Stimulated activated CD8-positive, alpha-beta memory T cell treated with anti-CD3 and anti-CD28 coated beads, Interleukin-4, amount 100 ng/mL, for 1 hour (primary cell): Measurements from ENCODE around the gene MAGOH.
"Not testable (repeated sequence)": the region's sequence is repeated elsewhere in the genome, so short reads cannot be mapped to it uniquely, and the experiment has no call there.

Source experiments
- DNase-seq, 2 donors: peaks; one replicate each; pipeline ENCODE4 v3.0.0-alpha.2; 2020; ENCODE audit warnings: low read depth in 2 of 2, low spot score in 1 of 2

The MAGOH gene

DNA sequence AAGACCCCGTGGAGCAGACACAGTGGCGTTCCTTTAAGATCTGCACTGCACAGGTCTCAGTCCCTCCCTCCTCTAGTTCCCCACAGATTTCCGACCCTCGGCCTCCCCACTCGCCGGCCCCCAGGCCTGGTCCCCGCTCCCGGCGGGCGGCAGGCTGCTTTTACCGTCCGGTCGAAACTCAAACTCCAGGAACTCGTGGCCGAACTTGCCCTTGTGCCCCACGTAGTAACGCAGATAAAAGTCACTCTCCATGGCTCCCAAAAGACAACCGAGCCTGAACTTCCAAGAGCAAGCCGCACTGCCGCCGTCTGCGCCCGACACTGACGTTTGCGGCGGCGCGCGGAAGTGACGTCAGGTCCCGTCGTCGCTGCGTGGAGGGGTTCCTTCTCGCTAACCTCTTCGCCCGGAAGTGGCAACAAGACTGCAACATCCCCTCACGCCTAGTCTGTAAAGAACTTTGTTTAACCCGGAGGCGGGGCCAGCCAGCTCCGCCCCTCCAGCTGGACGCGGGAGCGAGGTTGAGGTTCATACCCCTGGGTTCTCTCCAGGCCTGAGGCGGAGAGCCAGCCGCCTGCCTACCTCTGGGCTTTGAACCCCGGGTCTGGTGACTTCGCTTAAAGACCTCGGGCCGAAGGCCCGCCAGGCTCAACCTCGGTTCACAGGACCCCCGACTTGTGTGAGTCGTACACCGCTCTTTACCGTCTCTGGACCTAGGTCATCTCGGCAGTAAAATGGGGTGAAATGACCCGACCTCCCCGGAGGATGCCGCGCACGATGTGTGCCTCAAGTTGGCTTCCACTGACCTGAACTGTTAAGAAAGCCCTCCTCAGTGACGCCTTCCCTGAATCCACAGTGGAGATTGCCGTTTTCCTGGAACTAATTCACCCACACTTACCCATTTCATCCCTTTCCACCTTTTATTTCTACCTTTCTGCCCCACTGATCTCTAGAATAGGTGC, at the start of gene MAGOH:
Gene MAGOH, minus strand, starts transcription at position 322 of the 959 bp plus-strand sequence. Its CDS starts 70 bp downstream, at position 252.
- peak; percentile 89 to 94 for DNase-seq

DNA sequence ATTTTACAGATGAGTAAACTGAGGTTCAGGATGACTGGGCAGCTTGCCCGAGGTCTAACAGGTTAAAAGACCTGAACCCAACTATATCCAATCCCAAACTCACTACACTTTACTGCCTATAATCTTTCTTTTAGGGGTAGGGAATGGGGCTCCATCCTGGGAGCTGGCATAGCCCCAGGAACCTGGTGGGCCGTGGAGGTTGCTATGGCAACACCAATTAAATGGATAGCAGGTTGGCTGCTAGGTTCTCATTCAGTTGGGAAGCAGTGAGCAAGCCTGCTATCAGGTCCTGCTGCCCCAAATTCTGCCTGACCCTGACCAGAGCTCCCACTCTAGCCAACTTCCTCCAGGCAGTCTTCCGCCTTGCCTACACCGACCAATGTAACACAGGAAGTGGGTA, 48.6 kb upstream of the MAGOH start:
- no peak for DNase-seq

DNA sequence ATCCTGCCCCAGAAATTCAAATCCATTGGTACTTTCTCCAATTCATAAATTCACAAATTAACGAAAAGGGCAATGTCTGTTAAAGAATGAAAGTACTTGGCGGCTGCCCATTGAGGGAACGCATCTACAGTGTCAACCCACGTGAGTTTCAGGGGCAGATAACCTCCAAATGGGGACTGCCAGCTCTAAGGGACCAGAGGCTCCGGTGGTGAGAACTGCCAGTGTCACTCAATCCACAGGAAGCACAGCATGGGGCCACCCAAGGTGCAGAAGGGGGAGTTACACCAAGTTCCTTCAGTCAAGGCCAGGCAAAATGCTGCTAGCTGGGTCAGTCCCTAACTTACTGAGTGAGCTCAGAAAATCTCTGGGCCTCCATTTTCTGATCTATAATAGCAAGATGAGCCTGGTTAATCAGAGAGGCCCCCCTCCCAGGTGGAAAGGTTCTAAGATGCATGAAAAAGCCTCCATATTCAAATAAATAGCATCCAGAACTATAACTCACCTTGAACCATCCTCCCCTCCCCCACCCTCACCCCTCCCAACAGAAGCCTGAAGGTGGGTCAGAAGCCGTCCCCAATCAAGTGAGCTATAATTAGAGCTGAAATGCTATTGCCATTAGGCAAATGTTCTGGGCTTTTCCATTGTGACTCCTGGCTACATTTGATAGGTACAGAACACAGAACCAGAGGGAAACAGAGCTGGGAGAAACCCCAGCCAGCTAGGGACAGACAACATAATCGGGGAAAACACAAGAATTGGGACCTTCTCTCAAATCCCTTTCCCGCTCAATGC, 47.8 kb upstream of the MAGOH start:
- no peak for DNase-seq

DNA sequence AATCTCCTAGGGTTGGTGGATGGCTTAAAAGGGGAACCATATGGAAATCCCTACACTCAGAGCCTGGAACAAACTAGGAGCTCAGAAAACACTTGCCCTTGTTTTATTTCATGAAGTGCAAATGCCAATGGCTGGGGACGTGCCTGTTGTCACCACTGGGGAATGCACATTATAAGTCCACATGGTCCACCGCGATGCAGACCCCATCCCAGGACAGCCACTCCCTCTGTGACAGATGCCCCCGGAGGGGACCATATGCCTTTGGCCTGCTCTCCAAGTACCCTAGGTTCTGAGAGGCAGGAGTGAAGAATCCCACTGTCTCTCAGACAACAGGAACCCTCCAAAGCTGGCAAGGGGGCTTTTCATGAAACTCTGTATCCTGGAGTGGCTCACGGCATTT, 47.2 kb upstream of the MAGOH start:
- no peak for DNase-seq

DNA sequence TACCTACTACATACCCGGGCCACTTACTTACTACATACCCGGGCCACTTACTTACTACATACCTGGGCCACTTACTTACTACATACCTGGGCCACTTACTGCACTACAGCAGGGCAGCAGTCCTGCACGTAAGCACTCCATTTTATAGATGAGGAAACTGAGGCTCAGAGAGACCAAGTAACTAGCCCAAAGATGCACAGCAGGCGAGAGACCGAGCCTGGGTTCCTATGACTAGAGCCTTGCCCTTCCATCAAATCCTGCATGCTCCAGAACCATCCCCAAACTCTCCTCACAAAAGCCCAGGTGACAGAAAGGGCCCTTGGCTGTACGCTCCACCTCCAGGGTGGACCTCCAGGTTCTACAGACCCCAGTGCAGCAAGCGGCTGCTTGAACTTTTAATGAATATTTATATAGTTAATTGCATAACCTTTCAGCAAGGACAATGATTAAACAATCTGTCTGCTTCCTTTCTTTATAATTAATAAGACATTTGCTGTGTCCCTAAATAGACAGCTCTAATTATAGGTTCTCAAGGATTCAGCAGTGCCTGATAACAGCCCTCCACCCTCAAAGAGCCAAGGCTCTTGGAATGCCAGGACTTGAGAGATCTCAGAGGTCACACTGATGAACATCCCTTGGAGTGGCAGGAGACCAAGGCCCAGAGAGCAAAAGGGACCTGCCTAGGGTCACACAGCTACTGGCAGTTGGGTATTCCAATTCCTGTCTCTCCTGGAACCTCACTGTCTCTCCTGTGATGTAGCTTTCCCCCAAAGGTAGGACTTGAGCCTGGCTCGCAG, 46.1 kb upstream of the MAGOH start:
- no peak for DNase-seq

DNA sequence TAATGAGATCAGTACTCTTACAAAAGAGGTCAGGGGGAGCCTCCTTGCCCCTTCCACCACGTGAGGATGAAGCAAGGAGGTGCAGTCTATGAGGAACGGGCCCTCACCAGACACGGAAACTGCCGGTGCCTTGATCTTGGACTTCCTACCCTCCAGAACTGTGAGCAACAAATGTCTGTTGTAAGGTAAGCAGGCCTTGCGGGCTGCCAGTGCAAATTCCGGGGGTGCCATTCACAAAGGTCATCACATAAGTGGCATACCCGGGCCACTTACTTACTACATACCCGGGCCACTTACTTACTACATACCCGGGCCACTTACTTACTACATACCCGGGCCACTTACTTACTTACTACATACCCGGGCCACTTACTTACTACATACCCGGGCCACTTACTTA, 44.8 kb upstream of the MAGOH start:
- DNase-seq = not testable (repeated sequence)

DNA sequence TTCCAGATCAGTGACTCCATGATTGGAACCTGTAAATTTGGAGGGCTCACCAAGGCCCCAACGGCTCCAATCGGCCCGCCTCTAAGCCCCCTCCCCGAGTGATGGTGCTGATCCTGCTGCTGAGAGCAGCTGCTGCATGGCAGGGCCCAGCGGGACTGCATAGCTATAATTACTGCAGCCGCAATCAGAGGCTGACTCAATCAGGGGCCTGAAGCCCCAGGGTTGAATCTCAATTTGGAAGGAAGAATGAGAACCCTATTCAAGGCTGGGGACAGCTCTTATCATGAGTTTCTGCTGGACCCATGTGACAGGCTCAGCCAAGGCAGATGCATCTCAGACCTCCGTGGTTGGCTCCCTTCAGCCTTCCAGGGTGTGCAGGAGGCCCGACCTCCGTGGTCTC, 42.8 kb upstream of the MAGOH start:
- DNase-seq = no peak

DNA sequence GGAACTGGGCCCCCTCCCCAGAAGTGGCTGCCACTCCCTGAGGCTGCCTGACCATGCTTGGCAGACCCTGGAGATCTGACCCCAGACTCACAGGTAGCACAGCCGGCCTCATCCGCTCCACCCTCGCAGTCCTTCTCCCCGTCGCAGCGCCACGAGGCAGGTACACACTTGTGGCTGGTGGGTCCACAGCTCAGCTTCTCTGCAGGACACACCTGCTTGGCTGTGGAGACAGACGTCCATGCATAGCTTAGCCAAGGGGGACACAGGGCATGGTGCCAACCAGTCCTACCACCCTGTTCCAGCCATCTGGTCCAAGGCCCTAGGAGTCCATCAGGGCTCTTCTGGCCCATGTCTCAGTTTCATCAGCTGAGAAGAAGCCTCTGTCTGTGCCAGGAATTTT, 42.2 kb upstream of the MAGOH start:
- DNase-seq = no peak

DNA sequence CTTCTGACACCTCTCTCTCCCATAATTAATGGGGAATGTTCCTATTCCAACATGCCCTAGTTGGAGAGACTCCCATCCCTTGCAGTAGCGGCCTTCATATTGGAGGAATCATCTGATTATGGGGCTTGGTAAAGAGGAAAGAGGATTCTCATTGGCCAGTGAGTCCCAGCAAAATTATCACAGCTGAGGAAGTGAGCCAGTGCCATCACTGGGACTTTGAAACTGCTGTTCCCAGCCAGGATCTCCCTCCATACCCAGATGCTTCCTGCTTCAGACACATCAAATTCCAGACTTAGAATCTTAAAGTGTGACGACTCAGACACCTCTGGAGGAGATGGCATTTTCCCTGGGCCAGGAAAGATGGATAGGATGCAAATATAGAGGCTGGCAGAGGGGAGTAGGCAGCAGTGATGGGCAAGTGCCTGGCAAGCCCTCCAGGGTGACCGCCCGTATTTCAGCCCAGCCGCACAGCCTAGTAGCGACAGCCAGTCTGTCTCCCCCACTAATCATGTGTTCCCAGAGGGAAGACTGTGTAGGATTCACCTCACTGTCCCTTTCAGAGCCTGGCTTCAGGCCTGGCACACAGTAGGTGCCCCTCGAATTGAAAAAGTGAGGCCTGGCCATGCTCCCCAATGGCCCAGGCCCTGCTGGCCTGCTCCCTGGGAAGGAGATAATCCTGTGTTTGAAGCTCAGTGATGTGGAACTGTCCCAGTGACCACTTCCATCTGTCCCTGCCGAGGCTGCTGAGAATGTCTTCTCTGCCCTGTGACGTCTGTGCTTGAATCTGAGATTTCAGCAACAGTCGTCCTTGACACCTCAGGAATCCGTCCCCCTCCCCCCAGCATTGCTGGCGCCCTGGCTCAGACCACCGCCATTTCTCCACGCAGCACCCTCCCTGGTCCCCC, 41.2 kb upstream of the MAGOH start:
- no peak for DNase-seq

DNA sequence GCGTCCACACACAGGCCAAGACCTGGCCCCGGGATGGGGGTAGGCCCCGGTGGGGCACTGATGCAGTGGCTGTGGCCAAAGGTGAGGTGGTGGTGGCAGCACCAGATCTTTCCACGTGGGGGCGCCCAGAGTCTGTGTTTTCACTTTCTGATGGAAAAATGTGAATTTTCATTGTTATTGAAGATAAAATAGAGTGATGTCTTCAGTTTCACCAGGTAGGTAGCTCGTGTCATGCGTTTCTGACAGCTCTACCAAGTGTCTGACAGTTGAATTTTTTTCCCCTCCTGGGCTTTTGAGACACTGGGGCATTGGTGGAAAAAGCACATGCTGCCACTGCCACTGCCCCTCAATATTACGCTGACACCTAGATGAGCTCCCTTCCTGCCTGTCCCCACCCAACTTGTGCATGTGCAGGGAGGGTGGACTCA, 40.0 kb upstream of the MAGOH start:
- peak; percentile 55 to 56 for DNase-seq

DNA sequence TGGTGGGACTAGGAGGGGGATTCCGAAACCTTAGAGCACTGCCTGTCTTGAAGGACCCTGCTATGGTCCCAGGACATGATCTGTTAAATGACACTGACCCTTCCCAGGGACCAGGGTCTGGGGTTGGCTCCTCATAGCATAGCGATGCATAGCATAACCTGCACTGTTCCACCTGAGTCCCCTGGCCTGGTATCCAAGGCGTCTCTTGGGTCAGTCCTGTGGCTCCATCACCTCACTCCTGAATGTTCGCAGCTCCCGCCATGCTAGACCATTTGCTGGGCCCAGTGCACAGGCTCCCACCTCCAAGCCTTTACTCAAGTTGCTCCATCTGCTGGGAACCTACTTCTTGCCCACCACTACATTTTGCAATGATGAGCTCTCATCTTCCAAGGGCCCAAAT, 39.0 kb upstream of the MAGOH start:
- no peak for DNase-seq

DNA sequence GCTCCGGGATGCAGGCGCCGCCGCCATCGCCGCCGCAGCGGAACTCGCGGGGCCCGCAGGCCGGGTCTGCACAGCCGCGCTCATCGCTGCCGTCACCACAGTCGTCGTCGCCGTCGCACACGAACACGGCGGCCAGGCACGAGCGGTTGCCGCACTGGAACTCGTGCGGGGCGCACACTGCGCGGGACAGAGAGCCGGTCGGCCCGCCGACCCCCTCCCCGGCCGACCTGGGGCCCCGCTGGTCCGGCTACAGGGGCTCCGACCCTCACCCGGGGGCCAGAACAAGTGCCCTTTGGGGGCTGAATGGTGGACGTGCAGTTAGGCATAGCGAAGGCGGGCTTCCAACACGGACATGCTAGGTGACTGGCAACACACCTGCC, 38.6 kb upstream of the MAGOH start:
- DNase-seq = no peak

DNA sequence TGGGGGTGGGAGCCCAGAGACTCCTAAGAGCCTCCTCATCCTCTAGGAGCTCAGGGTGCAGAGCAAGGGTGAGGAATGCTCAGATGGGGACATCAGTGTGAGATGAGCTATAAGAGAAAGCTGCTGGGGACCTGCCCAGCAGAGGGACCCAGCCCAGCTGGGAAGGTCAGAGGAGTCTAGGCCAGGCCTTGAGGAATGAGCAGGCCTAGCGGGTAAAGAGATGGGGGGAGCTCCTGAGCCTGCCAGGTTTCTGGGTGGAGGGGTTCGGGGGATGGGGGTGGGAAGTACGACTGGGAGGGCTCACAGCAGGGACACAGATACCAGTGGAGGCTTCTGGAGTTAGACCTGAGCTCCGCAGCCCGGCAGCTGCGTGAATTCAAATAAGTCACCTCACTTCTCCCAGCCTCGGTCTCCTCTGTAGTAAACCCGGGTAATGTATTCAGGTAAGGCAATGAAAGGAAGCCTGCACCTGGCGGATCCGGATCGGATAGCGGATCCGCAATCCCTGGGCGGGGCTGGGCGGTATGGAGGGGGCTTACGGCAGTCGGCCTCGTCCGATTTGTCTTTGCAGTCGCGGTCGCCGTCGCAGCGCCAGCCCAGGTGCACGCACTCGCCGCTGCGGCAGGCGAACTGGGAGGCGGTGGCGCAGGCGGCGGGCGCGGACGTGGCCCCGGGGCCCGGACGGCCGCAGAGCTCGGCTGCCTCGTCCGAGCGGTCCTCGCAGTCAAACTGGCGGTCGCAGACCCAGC, 38.0 kb upstream of the MAGOH start:
- no peak for DNase-seq

DNA sequence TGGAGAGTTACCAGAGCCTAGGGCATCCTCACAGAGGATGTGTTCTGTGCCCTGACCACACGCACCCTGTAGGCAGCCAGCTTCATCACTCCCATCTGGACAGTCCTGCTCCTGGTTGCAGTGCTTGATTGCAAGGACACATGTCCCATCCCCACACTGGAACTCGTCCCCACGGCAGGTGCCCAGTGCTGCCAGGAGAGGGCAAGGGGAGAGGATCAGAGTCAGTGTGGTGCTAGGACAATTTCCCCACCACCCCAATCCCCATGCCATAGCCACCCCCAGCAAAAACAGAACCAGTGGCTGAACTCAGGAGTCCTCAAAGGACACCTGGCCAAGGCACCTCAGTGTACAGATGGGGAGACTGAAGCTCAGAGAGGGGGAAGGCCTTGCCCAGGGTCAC, 37.2 kb upstream of the MAGOH start:
- DNase-seq = no peak

DNA sequence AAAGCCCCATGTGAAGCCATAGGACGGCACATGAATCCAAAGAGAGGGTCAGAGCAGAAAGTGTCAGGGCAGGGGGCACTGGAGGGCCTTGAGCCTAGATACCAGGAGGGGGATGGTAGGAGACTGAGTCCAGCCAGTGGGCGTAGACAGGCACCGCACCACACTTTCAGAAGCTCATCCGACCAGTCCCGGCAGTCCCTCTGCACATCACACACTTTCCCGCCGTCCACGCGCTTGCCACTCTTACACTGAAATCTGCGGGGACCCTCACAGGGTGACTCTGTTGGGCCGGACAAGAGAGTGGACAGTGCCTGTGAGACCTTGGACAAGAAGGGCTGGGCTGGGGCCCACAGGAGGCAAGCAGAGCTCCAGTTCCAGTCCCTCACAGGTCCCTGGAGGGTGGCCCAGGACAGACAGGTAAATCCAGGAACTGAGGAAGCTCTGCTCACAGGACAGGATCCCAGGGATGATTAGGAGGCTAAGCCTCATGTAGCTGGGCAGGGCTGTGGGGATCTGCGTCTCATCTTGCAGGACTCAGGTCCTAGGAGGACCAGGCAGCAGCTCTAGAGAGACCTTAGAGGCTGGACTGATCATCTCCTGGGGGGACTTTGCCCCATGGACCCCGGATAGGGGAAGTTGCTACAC, 36.3 kb upstream of the MAGOH start:
- DNase-seq = no peak

DNA sequence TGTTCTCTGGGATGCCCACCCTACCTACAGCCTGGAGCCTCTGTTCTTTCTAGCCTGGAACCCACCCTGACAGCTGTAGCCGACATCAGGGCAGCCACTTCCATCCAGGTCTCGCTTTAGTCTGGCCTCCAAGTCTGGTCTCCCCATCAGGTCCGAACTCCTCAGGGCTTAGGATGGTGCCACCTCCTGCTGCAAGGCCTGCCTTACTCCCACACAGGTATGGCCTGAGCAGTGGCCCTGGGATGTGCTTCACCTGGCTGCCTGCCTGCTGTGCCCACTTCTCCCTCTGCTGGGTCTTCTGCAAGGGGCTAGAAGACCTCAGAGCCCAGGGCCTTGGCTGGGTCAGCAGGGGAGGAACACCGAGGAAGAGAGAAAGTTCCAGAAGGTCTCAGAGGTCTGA, 35.7 kb upstream of the MAGOH start:
- DNase-seq = no peak

DNA sequence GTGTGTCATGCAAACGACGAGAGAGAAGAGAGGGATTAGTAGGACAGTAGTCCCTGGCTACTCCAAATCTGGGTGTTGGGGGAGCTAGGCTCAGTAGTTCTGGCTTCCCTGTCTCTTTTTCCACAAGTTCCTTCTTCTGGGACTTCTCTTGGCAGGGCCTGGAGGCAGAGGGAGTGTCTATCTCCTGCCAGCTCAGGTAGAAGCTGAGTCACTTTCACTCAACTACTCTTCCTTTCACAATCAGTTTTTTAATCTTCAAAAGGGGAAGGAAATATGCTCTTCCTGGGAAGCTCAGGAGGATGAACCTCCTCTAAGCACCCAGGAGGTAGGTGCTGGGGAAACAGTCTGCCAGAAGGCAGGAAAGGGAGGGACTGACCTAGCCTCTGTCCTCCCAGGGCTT, 35.2 kb upstream of the MAGOH start:
- DNase-seq = no peak

DNA sequence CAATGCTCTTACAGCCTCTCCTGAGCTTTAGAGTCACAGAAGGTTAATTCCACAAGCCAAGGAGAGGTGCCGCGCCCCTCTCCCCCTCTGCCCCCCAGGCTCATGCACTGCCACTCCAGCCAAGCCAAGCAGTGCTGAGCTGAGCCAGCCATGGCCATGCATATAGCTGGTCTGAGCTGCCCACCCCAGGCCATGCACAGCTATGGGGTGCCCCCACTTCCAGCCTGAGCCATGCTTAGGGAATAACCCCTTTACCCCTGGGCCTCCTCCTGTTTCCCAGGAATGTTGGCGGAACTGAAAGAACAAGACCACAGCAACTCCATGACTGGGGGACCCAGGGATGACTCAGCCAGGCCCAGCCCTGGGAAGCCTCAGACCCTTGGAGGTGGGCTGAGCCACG, 34.0 kb upstream of the MAGOH start:
- no peak for DNase-seq

DNA sequence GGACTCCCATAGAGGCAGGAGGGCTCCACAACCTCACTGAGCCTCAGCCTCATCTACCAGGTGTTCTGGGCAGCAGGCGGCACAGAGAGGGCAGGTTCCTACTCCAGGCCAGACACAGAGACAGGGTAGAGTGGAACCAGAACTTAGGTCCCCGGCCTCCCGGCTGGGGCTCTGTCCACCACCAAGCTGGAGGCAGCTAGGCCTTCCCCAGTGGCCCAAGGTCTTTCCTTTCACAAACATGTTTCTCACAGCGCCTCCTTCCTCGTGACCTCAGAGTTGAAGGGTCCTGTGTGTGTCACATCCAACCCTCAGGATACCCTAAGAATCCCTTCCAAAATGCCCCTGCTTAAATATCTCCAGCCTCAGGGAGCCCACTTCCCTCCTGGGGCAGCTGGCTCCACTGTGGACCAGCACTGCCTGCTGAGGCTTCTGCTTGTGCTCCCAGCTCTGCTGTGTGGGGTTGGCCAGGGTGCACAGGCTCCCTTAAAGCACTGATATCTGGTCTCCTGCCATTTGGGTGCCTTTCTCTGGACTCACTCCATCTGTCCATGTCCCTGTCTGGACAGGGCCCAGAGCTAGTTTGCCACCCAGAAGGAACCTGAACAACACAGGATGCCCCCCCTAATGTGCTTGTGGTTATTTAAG, 33.2 kb upstream of the MAGOH start:
- no peak for DNase-seq
